GM18909 (cell line): ENCODE data around the gene CHD3.

Experiments
- ATAC-seq: cut with Tn5 transposase; IDR thresholded peaks from one replicate; pipeline ENCODE4 v1.9.1; 2021; ENCODE audit warnings: mild to moderate bottlenecking; ENCODE audit not compliant: unreplicated experiment, poor library complexity

CHD3 gene

GRCh38 chr17:7864995-7865650, 23.5 kb upstream of the CHD3 start:
- no peak for ATAC-seq

GRCh38 chr17:7867881-7868329, 20.7 kb upstream of the CHD3 start:
- ATAC-seq, result no peak

GRCh38 chr17:7873051-7873450, 15.5 kb upstream of the CHD3 start:
- no peak for ATAC-seq

- no peak for ATAC-seq
These were observed 12.7 kb upstream of the CHD3 start for GRCh38 chr17:7875804-7876370.

DNA sequence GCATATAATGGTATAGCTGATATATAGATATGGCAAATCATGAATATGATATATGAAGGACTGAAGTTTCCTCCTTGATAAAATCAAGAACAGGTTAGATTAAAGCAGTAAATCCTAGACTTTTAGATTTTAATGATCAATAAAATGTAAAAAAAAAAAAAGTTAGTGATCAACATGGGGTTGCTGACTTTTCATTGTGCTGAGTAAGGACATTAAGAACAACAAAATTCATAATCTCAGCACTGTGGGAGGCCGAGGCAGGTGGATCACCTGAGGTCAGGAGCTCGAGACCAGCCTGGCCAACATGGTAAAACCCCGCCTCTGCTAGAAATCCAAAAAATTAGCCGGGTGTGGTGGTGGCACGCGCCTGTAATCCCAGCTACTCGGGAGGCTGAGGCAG, 10.4 kb upstream of the CHD3 start:
- ATAC-seq, result no peak

- ATAC-seq, result no peak
These were observed 8.3 kb upstream of the CHD3 start for GRCh38 chr17:7880076-7880868.

DNA sequence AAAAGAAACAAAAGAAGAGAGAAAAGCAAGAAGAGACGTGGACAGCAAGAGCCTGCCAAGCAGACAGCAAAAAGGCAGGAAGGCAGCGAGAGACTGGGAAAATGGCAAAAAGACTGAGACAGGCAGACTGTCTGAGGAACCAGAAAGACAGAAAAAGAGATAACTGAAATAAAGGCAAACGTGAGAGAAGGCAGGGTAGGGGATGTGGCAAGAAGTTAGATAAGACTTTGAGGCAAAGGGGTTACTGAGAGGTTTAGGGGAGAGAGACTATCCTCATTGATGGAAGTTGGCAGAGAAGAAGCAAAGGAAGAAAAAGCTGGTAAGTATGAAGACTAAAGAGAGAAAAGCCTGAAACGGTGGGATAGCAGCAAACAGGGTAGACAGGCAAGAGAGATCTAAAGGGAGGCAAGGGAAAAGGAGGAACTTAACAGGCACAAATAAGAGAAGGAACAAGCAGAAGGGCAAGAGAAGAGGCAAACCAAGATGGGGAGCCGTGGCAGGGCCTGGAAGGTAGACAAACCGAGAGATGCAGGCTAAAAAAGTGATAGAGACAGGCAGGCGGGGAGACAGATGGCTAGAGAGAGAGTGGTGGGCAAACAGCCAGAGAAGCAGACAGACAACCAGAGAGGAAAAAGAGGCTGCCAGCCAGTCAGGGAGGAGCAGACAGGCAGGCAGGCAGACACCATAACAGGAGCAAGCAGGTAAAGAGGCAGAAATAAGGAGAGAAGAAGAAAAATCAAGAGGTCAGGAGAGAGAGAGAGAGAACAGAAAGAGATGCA, 7.1 kb upstream of the CHD3 start:
- ATAC-seq, result no peak

GRCh38 chr17:7882068-7882467, 6.5 kb upstream of the CHD3 start:
- ATAC-seq, result no peak

DNA sequence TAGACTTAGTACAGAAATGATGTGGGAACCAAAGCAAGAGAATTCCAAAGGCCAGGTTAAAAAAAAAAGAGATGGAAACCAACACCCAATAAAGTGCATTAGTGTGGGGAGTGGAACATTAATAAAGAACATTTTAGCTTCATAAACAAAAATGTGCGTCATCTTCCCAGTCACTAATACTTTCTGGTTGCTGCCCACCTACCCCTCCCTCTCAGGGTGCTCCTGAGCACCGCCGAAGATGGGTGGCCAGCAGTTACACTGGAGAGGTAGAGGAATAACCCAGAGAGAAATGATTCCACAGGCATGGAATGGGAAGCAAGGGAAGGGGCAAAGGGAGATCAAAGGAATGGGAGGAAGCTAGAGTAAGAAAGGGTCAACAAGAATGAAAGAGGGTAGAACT, 6.0 kb upstream of the CHD3 start:
- ATAC-seq, result no peak

GRCh38 chr17:7883781-7884386, 4.7 kb upstream of the CHD3 start:
- ATAC-seq, result no peak

DNA sequence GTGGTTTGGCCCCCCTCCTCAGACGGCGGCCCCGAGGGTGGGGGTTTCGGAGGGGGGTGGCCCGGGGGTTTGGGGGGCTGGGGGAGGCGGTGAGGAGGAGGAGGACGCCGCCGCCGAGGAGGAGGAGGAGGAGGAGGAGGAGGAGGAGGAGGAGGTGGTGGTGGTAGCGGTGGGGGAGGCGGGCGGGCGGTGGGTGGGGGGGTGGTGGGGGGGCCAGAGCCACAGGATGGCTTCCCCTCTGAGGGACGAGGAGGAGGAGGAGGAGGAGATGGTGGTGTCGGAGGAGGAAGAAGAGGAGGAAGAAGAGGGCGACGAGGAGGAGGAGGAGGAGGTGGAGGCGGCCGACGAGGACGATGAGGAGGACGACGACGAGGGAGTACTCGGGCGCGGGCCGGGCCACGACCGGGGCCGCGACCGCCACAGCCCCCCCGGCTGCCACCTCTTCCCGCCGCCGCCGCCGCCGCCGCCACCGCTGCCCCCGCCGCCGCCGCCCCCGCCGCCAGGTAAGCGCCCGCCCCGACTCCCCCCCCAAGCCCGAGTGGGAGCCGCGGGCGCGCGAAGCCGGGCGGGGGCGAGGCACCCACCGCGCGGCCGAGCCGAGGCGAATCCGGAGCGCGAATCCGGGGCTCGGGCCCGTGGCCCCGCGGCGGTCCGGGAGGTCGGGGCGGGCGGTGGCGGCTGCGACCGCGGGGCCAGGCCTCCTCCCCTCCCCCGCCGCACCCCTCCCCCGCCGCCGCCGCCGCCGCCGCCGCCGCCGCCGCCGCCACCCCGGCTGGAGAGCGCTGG, 3.8 kb upstream of the CHD3 start:
- ATAC-seq, result peak; percentile 5

DNA sequence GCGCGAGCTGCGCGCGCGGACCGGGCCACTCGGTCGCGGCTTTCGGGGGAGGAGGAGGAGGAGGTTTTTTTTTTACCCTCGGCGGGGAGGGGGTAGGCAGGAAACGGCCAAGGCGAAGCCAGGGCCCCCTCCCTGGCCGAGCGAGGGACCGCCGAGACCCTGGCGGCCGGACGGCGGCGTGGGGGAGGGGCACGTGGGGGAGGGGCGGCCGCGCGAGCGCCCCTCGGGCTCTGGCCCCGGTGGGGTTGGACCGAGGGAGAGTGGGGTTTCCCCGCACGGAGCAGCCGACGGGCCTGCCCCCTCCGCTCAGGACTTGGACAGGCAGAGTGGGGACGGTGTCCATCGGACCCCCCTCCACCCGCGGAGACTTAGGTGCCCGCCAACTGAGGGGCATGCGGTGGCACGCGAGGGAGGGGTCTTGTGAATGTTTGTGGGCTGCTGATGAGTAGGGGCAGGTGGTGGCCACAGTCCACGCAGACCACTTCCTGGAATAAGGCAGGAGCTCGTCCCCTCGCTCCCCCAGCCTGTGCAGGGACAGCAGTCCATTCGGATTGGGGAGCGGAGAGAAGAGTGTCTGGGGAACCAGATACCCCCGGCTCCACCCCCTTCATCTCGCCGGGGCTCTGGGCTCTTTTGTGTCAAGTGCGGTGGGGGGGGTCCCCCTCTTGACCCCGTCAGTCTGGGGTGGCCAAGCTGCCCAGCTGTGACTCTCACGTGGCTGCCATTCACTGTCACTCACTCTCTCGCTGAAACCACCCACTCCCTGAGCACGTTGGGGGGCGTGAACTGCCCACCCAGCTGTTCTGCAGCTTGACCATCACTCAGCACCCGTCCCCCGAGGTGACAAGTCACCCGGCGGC, 3.0 kb upstream of the CHD3 start:
- peak; percentile 22 for ATAC-seq

GRCh38 chr17:7886227-7887037, 2.2 kb upstream of the CHD3 start:
- ATAC-seq, result no peak

DNA sequence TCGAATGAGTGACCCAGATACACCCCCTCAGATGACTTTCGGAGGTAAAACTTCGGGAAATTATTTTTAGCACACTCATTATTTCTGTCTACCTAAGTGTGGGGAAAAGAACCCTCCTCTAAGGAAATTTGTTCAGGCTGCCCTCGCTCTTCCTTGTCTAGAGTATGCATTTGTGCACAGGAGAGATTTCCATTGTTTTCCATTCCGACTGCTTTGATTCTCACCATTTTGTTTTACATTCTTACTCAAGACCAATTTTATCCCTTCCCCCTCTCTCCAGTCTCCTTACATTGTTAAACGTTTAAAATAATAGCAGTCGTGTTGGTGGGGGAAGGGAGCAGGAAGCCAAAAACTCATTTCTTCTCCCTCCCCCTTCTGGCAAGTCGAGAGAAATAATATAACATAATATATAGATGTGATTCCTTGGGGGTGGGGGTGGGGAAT, 1.5 kb upstream of the CHD3 start:
- ATAC-seq, result no peak

DNA sequence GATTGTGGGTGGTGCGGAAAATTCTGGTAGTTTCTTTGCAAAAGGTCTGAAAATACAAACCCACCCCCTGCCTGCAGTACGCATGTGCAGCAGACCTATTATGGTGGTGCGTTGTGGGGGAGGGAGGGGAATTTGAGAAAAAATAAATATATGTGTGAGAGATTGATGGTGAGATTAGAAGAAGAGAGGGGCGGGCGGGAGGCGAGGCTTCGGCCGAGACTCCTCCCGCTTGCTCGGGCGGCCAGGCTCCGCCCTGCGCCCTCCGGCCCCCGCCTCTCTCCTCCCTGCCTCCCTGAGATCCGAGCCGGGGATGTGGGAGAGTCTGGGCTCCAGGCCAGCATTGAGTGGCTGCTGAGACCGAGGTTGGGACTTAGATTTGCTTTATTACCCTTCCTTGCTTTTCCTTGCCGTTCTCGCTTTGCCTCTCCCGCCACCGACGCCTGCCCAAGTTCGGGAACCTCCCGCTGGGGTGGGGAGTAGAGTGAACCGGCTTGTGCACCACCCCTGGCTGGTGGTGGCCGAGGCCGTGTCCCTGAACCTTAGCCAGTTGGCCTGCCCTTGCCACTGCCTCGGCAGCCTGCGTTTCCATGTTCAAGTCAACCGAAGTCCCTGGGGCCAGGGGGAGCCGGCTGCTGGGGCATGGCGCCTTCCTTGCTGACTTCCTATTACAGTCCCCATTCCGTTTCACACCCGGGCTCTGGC, 956 bp upstream of the CHD3 start:
- ATAC-seq, result peak; percentile 61

GRCh38 chr17:7889166-7889955, 772 bp downstream of the CHD3 start:
- no peak for ATAC-seq
